Measurements from ENCODE around the gene PHLPP1.

Gene PHLPP1

DNA sequence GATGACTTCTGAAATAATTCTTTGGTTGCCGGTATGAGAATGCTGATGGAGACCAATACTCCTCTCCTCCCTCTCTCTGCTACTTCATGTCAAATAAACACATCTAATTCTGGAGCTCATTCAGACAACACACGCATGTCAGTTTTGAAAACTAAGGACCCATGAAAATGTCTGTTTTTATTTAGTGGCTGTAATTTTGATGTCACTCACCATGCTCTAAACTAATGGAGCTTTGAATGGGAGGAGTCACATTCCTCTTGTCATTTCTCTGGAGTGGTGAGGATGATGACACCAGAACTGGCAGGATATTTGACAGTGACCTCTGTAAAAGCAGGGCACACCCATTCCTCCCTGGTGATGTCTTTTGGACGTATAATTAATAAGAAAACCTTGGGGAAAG, 163.0 kb downstream of the PHLPP1 start:
- Histone ChIP-seq H3K4me3 (ENCODE audit: severe bottlenecking) (no peak overlapping the region), H3K36me3 (ENCODE audit: low read depth) (no peaks in the 10 kb centered on the region), H3K4me1 (ENCODE audit: insufficient read depth, poor library complexity, severe bottlenecking) (peaks cover 60% of the 10 kb centered on the region), H3K9me3 (ENCODE audit: severe bottlenecking) (no peaks in the 10 kb centered on the region), H3K27ac (ENCODE audit: poor library complexity, severe bottlenecking) (peak overlapping the region; percentile 56), H3K27me3 (ENCODE audit: insufficient read depth, poor library complexity, severe bottlenecking) (no peaks in the 10 kb centered on the region)
- ATAC-seq (ENCODE audit: low read depth) (no peak), DNase-seq (ENCODE audit: low spot score) (no peak)
- TF ChIP-seq CTCF (IDR thresholded peaks at IDR 0.05; ENCODE audit: poor library complexity, severe bottlenecking): no peak

- no peak for ATAC-seq (ENCODE audit: low read depth)
- DNase-seq (ENCODE audit: low spot score): no peak
- no peak overlapping the region for H3K27ac ChIP-seq (ENCODE audit: poor library complexity, severe bottlenecking)
Observed at GRCh38 chr18:62880034-62880433, 164.7 kb downstream of the PHLPP1 start.

DNA sequence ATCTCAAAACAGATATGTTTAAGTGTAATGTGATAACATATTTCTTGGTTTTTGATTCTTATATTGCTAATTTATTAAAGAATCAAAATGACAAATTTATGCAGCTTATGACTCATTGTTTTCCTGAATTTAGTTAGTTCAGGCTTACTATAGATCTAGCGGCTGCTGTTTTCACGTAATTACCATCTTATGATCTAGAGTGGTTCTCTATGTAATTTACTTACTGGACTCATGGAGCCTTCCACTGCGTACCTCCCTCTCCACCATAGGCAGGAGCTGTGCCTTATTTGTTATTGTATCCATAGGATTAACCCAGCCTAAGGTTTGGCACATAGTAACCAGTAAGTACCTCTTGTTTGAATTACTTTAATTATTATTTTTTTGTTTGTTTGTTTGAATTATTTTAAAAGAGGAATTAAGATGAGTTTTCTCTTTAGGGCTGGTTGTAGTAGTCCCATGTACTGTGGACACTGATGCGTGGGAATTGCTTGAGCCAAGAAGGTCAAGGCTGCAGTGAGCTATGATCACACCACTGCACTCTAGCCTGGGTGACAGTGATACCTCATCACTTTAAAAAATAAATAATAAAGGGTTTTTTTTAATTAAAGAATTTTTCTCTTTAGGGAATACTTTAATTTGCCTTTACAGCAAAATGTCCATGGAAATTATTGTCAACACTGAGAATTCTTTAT, 165.5 kb downstream of the PHLPP1 start:
- no peaks in the 10 kb centered on the region for H3K27me3 ChIP-seq (ENCODE audit: insufficient read depth, poor library complexity, severe bottlenecking)
- H3K4me1 ChIP-seq (ENCODE audit: insufficient read depth, poor library complexity, severe bottlenecking): peaks cover 53% of the 10 kb centered on the region
- no peak overlapping the region for H3K4me3 ChIP-seq (ENCODE audit: severe bottlenecking)
- no peaks in the 10 kb centered on the region for H3K9me3 ChIP-seq (ENCODE audit: severe bottlenecking)
- H3K27ac ChIP-seq (ENCODE audit: poor library complexity, severe bottlenecking): peak overlapping the region; percentile 56
- H3K36me3 ChIP-seq (ENCODE audit: low read depth): no peaks in the 10 kb centered on the region
- DNase-seq (ENCODE audit: low spot score) (no peak), ATAC-seq (ENCODE audit: low read depth) (no peak)
- no peak for TF ChIP-seq CTCF (IDR thresholded peaks at IDR 0.05; ENCODE audit: poor library complexity, severe bottlenecking)

More at GRCh38 chr18:62880034-62880433, 164.7 kb downstream of the PHLPP1 start:
- peaks cover 60% of the 10 kb centered on the region for H3K4me1 ChIP-seq (ENCODE audit: insufficient read depth, poor library complexity, severe bottlenecking)
- no peak overlapping the region for H3K4me3 ChIP-seq (ENCODE audit: severe bottlenecking)
- H3K9me3 ChIP-seq (ENCODE audit: severe bottlenecking): no peaks in the 10 kb centered on the region
- H3K27me3 ChIP-seq (ENCODE audit: insufficient read depth, poor library complexity, severe bottlenecking): no peaks in the 10 kb centered on the region
- no peak for TF ChIP-seq CTCF (IDR thresholded peaks at IDR 0.05; ENCODE audit: poor library complexity, severe bottlenecking)
- H3K36me3 ChIP-seq (ENCODE audit: low read depth): no peaks in the 10 kb centered on the region

DNA sequence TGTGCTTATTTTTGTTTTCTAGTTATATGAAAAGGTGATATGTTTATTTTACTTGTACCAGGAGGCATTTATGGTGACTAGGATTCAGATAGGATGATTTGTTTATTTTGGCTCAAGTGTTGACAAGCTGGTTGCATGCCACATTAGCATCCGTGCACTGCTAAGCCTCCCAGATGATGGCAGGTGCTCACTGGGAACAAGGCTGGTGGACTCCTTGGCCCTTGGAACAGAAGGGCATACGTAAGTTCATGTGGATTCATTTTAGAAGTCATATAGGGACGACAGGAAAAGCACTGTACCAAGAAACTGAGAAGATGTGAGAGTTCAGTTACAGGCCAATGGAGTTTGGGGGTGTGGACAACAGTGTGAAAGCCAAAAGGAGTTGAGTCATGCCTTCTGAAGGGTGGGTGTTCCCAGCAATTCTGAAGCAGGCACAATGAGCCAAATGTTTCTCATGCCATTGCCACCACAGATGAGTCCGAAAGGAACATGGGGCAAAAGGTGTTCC, 166.2 kb downstream of the PHLPP1 start:
- no peak for DNase-seq (ENCODE audit: low spot score)
- Histone ChIP-seq H3K9me3 (ENCODE audit: severe bottlenecking) (no peaks in the 10 kb centered on the region), H3K36me3 (ENCODE audit: low read depth) (no peaks in the 10 kb centered on the region), H3K27ac (ENCODE audit: poor library complexity, severe bottlenecking) (peak overlapping the region; percentile 56), H3K4me3 (ENCODE audit: severe bottlenecking) (no peak overlapping the region), H3K27me3 (ENCODE audit: insufficient read depth, poor library complexity, severe bottlenecking) (no peaks in the 10 kb centered on the region), H3K4me1 (ENCODE audit: insufficient read depth, poor library complexity, severe bottlenecking) (peaks cover 46% of the 10 kb centered on the region)
- TF ChIP-seq CTCF (IDR thresholded peaks at IDR 0.05; ENCODE audit: poor library complexity, severe bottlenecking): no peak
- ATAC-seq (ENCODE audit: low read depth): peak; percentile 93
